ENCODE data around the gene ODR4.
"Not testable (repeated sequence)": the region's sequence is repeated elsewhere in the genome, so short reads cannot be mapped to it uniquely, and the experiment has no call there.

The ODR4 gene

GRCh38 chr1:186461014-186461413, 85.4 kb downstream of the ODR4 start, which contains the start of gene PDC:
PDC (minus strand) TSS chr1:186461114; CDS start chr1:186449459, 11,655 bp downstream.
- Histone ChIP-seq H3K9me3 (ENCODE audit: low read length) (no peaks in the 10 kb centered on the region), H3K9me2 (ENCODE audit: low read depth, low read length) (no peaks in the 10 kb centered on the region), H3K4me2 (ENCODE audit: low read length) (no peak within 1 kb of the TSS), H4K20me1 (ENCODE audit: insufficient read depth, low read length) (no peaks in the 10 kb centered on the region), H3K4me1 (ENCODE audit: insufficient read depth, low read length, severe bottlenecking) (no peaks in the 10 kb centered on the region), H3K9ac (ENCODE audit: low read length) (no peak within 1 kb of the TSS), H2AFZ (ENCODE audit: low read length) (no peak within 1 kb of the TSS), H3K36me3 (ENCODE audit: insufficient read depth, low read length) (no peaks in the 10 kb centered on the region), H3K27ac (ENCODE audit: low read depth, low read length, poor library complexity, severe bottlenecking) (no peak within 1 kb of the TSS), H3K27me3 (ENCODE audit: insufficient read depth, low read length) (no peaks in the 10 kb centered on the region), H3K4me3 (ENCODE audit: low read depth, low read length, poor library complexity, severe bottlenecking) (no peak within 1 kb of the TSS), H3F3A (ENCODE audit: insufficient read depth, low read length) (no peaks in the 10 kb centered on the region), H3K79me2 (ENCODE audit: insufficient read depth, low read length) (no peaks in the 10 kb centered on the region)
- TF ChIP-seq CTCF (IDR thresholded peaks at IDR 0.05; ENCODE audit: low read length) (no peak), EZH2 (IDR thresholded peaks at IDR 0.05; ENCODE audit: borderline replicate concordance, low read length) (no peak)

- Histone ChIP-seq H4K20me1 (ENCODE audit: insufficient read depth, low read length) (no peaks in the 10 kb centered on the region), H3K4me3 (ENCODE audit: low read depth, low read length, poor library complexity, severe bottlenecking) (no peak overlapping the region), H3K4me2 (ENCODE audit: low read length) (no peak overlapping the region), H3K27me3 (ENCODE audit: insufficient read depth, low read length) (no peaks in the 10 kb centered on the region), H3F3A (ENCODE audit: insufficient read depth, low read length) (no peaks in the 10 kb centered on the region), H3K4me1 (ENCODE audit: insufficient read depth, low read length, severe bottlenecking) (no peaks in the 10 kb centered on the region), H3K79me2 (ENCODE audit: insufficient read depth, low read length) (no peaks in the 10 kb centered on the region), H3K9ac (ENCODE audit: low read length) (no peak overlapping the region), H3K9me3 (ENCODE audit: low read length) (no peaks in the 10 kb centered on the region), H3K9me2 (ENCODE audit: low read depth, low read length) (no peaks in the 10 kb centered on the region), H2AFZ (ENCODE audit: low read length) (no peak overlapping the region), H3K36me3 (ENCODE audit: insufficient read depth, low read length) (no peaks in the 10 kb centered on the region), H3K27ac (ENCODE audit: low read depth, low read length, poor library complexity, severe bottlenecking) (no peak overlapping the region)
- TF ChIP-seq CTCF (IDR thresholded peaks at IDR 0.05; ENCODE audit: low read length) (no peak), EZH2 (IDR thresholded peaks at IDR 0.05; ENCODE audit: borderline replicate concordance, low read length) (no peak)
Measured at GRCh38 chr1:186463511-186463910, 87.9 kb downstream of the ODR4 start.

GRCh38 chr1:186463926-186464325, 88.3 kb downstream of the ODR4 start:
- Histone ChIP-seq H4K20me1 (ENCODE audit: insufficient read depth, low read length) (no peaks in the 10 kb centered on the region), H3K79me2 (ENCODE audit: insufficient read depth, low read length) (no peaks in the 10 kb centered on the region), H3K4me3 (ENCODE audit: low read depth, low read length, poor library complexity, severe bottlenecking) (no peak overlapping the region), H2AFZ (ENCODE audit: low read length) (no peak overlapping the region), H3K27me3 (ENCODE audit: insufficient read depth, low read length) (no peaks in the 10 kb centered on the region), H3F3A (ENCODE audit: insufficient read depth, low read length) (no peaks in the 10 kb centered on the region), H3K9ac (ENCODE audit: low read length) (no peak overlapping the region), H3K4me2 (ENCODE audit: low read length) (no peak overlapping the region), H3K9me3 (ENCODE audit: low read length) (no peaks in the 10 kb centered on the region), H3K4me1 (ENCODE audit: insufficient read depth, low read length, severe bottlenecking) (no peaks in the 10 kb centered on the region), H3K27ac (ENCODE audit: low read depth, low read length, poor library complexity, severe bottlenecking) (no peak overlapping the region), H3K36me3 (ENCODE audit: insufficient read depth, low read length) (no peaks in the 10 kb centered on the region), H3K9me2 (ENCODE audit: low read depth, low read length) (no peaks in the 10 kb centered on the region)
- TF ChIP-seq CTCF (IDR thresholded peaks at IDR 0.05; ENCODE audit: low read length) (no peak), EZH2 (IDR thresholded peaks at IDR 0.05; ENCODE audit: borderline replicate concordance, low read length) (no peak)

GRCh38 chr1:186465491-186465890, 89.9 kb downstream of the ODR4 start:
- not testable (repeated sequence) for H3K27me3 ChIP-seq (ENCODE audit: insufficient read depth, low read length); H3K9me3 ChIP-seq (ENCODE audit: low read length); H3K36me3 ChIP-seq (ENCODE audit: insufficient read depth, low read length); H3K4me3 ChIP-seq (ENCODE audit: low read depth, low read length, poor library complexity, severe bottlenecking); H2AFZ ChIP-seq (ENCODE audit: low read length); H3K79me2 ChIP-seq (ENCODE audit: insufficient read depth, low read length); H4K20me1 ChIP-seq (ENCODE audit: insufficient read depth, low read length); H3K27ac ChIP-seq (ENCODE audit: low read depth, low read length, poor library complexity, severe bottlenecking); H3K4me1 ChIP-seq (ENCODE audit: insufficient read depth, low read length, severe bottlenecking); H3K4me2 ChIP-seq (ENCODE audit: low read length); H3K9ac ChIP-seq (ENCODE audit: low read length); H3K9me2 ChIP-seq (ENCODE audit: low read depth, low read length); H3F3A ChIP-seq (ENCODE audit: insufficient read depth, low read length)

Data from OCI-LY1 (cell line).